ENCODE measurements around the gene CDH19.
"Not testable (repeated sequence)": the region's sequence is repeated elsewhere in the genome, so short reads cannot be mapped to it uniquely, and the experiment has no call there.

Gene CDH19

DNA sequence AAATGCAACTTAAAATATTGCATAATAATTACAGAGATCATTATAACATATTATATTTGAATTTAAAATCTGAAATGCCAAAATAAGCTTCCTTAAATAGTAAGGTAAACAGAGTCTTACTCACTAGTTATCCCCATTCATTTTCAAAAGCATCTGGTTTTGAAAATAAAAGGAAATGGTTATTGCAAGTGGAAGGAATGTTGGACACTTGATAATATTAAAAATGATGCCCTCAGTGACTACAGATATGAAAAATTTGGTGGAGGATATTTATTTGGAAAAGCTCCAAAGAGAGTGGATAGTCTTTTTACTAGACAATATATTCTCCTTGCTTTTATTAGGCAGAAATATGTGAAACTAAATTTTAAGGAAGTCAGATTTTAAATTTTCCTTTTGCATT, 39.7 kb downstream of the CDH19 start:
- DNase-seq (ENCODE audit: low read depth in 2 of 2, low spot score in 1 of 2) = no peak

DNA sequence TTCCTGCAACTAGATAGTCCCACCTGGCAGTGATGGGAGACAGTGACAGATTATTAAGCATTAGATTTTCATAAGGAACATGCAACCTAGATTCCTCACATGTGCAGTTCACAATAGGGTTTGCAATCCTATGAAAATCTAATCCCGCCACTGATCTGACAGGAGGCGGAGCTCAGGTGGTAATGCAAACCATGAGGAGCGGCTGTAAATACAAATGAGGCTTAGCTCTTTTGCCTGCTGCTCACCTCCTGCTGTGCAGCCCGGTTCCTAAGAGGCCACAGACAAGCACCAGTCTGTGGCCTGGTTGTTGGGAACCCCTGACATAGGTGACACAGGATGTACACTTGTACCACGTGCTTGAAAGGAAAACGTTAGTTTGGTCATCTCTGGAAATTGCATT, 41.6 kb downstream of the CDH19 start:
- no peak for DNase-seq (ENCODE audit: low read depth in 2 of 2, low spot score in 1 of 2)

DNA sequence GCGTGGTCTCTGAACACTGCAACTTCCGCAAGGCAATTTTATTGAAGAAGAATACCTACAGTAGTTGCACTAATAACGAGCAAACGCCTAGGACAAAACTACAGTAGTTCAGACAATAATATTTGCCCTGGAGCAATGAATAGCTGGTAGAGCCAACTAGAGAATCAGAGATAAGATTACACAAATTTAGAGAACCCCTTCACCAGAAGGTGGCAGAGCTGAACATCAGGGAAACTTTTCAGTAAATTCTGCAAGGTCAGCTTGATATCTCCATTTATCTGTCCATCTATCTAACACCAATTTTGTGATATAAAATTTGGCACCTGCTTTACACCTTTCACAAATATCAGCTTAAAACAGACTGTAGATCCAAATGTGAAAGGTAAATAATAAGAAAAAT, 43.8 kb downstream of the CDH19 start:
- DNase-seq (ENCODE audit: low read depth in 2 of 2, low spot score in 1 of 2) = no peak

DNA sequence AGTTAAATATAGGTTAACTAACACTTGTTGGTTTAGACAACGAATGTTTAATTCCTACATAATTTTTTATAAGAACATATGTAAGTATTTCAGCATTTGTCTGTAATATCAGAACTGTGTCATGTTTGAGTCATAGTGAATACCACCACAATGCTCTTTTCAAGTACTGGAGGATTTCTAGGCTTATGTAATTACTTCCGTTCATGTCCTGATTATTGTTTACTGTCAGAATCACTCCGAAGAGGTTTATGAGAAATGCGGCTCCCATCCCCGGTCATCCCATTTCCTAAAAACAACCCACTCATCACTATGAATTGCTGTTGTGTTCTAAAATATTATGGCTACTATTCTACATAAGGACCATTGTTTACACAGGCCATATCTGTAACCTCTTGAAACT, 45.1 kb downstream of the CDH19 start:
- DNase-seq (ENCODE audit: low read depth in 2 of 2, low spot score in 1 of 2) = no peak

DNA sequence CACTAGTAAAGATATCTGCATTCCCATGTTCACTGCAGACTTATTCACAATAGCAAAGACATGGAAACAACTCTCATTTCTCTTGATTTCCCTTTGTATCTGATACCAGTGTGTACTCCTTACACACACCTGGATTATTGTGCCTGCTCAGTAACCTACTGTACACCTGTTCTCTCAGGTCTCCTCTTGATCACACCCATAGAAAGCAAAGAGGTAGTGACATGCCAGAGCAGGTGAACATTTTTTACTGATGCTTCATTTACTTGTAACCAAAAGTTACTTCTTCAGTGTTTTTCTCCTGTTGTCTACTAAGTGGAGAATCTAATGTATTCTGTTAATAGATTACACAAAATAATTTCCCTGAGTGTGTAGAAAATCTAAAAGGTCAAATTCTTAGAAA, 46.8 kb downstream of the CDH19 start:
- DNase-seq (ENCODE audit: low read depth in 2 of 2, low spot score in 1 of 2) = no peak

DNA sequence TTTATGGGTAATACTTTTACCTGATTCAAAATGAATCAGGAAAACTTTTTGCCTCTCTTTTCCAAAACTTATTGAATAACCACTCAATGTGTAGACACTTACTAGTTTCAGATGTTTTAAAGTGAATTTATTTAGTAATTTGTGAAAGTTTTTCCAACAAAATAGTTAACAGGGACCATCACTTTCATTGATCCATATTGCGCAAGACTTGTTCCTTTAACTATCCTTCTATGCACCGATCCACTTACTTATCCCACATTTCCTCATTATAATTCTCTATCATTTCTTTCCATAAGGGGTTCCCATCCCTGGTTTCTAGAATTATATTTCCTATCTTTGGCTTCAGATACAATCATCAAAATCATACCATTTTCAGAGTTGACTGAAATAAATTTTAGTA, 48.3 kb downstream of the CDH19 start:
- no peak for DNase-seq (ENCODE audit: low read depth in 2 of 2, low spot score in 1 of 2)

DNA sequence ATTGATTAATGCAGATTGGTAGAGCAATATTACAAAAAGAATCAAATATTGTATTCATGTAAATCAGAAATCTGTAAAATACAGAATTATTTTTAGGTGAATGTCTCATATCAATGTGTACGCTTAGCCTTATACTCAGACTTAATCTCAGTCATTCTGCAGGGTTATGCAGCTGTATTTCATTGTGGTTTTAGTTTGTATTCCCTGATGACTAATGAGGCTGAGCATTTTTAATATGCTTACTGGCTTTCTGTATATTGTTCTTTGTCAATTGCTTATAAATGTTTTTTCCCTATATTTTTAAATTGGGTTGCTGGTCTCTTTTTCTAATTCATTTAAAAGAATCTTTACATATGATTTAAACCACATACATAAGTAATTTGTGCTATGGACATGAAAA, 50.1 kb downstream of the CDH19 start:
- no peak for DNase-seq (ENCODE audit: low read depth in 2 of 2, low spot score in 1 of 2)

DNA sequence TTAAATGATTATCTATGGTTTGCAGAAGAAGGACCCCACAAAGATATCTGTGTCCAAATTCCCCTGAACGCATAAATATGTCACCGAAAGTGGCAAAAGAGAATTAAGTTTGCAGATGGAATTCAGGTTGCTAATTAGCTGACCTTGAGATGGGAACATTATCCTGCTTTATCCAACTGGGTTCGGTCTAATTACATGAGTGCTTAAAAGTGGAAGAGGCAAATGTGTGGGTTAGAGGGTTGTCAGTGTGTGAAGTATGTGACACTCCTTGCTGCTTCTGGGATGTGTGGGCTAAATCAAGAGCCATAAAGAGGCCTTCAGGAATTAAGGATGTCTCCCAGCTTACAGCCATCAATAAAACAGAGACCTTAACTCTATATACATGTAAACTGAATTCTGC, 53.5 kb downstream of the CDH19 start:
- no peak for DNase-seq (ENCODE audit: low read depth in 2 of 2, low spot score in 1 of 2)

DNA sequence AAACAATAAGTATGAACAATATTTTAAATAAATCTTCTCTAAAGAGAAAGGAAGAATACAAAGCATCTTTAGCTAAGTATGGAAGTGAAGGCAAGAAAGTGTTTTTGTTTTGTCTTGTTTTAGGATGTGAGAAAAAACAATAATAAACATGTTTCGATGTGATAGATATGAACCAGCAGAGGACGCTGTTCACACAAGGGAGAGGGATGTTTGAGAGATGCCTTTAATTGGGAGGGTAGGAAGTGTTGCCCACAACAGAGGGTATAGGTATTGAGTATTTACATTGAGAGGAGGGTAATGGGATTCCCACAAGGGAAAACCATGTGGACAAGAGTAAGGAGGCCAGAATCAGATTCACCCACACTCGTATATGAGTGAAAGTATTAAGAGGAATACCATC, 55.1 kb downstream of the CDH19 start:
- DNase-seq (ENCODE audit: low read depth in 2 of 2, low spot score in 1 of 2) = no peak

DNA sequence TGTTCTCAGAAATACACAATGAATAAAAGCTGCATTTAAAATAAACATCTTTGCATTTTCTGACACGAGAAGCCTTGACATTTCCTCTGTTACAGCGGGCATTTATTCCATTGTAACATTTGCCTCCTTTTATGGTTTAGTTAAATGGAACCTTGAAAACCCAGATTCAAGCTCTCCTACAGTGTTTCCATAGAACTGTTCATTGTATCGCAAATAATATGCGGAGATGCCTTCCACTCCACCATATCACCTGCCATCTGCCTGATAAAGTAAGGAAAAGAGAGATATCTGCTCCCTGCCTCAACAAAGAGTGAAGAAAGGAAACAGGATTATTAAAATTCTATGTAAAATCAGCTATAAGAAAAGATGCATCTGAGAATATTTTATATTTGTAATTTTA, 69.8 kb downstream of the CDH19 start:
- no peak for DNase-seq (ENCODE audit: low read depth in 2 of 2, low spot score in 1 of 2)

DNA sequence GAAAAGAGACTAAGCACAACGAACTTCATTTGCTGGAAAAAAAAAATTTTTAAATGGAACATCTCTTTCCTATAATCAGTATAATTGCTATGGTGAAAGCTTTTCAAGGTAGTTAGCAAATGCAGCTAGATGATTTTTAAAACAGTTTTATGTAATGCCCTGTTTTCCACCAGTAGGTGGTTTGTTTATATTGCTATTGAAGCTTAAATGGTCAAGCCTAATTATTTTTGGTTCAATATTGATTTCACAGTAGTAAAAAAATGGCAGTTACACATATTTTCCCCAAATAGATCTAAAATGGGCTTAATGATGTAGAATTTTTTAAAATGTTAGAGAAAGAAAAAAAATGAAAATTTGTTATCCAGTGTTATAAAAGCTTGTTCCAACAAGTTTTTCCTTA, 70.2 kb downstream of the CDH19 start:
- no peak for DNase-seq (ENCODE audit: low read depth in 2 of 2, low spot score in 1 of 2)

DNA sequence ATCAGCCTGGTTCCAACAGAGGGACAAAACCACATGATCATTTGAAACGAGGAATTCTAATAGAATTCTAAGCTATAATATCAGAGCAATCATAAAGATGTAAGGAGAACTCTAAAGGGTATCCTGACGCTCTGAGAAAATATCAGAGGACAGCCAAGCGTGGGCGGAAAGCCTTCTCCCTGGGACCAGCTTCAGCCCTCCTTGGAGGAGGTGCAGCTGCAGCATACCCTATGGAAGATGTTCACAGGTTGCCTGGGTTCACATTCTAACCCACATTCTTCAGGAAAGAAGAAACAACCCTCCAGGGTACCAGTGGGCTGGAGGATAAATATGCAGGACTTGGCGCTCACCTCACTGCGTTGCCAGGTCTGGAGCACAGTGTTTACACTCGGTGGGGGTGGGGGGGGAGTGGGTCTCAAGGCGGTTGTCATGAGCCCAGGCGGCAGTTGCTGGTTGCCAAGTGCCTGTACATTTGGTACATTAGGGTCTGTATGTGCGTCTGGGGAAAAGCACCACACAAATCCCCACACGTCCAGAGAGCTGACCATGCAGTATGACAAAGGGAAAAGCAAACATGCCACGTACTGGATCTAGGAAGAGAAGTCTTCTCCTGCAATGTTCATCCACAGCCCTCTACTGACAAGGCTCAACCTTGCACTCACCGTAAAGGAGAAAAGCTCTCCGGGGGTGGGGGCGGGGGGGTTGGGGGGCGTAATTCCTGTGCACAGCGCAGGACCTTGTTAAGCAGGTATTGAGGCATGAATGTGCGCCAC, 80.5 kb downstream of the CDH19 start:
- DNase-seq (ENCODE audit: low read depth in 2 of 2, low spot score in 1 of 2) = no peak

DNA sequence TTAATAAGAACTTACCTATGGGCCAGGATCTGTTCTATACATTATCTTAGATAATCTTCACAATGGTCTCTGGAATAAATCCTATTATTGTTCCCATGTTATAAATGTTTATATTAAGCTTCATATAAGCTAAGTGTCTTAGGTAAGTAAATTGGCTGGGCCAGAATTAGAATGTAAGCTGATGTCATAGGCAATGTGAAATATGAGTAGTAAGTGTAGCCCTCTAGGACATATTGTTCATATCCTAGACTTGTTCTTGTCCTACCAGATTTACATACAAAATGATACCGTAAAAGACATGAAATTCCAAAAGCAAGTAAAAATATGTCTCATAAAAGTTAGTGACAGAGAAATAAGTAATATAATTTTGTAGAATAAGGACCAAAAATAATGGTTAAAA, 89.9 kb downstream of the CDH19 start:
- DNase-seq (ENCODE audit: low read depth in 2 of 2, low spot score in 1 of 2) = no peak

DNA sequence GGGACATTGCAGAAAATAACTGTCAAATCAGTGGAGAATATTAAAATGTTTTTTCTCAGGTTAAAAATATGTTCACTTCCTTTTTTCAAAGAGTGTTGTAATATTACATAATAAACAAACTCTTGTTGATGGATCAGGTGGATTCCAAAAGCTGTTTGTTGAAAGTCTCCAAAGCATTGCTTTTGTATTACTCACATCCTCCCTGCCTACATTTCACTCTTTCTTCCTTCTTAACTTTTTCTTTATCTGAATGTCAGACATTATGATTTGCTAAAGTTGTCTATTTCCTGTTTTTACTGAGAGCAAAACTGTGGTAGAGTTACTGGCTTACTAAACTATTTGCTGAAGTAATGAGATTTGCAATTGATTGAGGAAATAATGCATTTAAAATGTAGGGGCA, 92.1 kb downstream of the CDH19 start:
- DNase-seq (ENCODE audit: low read depth in 2 of 2, low spot score in 1 of 2) = no peak

DNA sequence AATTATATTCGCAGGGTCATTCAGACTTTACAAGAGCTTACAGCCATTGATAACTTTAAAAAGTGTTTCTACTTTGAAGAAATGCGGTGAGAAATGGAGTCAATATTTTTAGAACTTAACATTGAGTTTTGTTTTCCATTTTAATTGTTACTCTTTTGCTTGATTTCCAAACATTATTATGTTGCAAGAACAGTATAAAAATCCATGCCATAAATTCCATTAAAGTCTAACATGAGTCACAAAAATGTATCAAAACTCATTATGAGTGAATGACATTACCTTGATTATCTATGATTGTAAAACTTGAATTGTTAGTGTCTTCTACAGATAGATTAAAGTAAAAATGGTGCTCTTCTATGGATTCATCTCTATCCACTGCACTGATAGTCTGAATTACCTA, 92.6 kb downstream of the CDH19 start:
- no peak for DNase-seq (ENCODE audit: low read depth in 2 of 2, low spot score in 1 of 2)

DNA sequence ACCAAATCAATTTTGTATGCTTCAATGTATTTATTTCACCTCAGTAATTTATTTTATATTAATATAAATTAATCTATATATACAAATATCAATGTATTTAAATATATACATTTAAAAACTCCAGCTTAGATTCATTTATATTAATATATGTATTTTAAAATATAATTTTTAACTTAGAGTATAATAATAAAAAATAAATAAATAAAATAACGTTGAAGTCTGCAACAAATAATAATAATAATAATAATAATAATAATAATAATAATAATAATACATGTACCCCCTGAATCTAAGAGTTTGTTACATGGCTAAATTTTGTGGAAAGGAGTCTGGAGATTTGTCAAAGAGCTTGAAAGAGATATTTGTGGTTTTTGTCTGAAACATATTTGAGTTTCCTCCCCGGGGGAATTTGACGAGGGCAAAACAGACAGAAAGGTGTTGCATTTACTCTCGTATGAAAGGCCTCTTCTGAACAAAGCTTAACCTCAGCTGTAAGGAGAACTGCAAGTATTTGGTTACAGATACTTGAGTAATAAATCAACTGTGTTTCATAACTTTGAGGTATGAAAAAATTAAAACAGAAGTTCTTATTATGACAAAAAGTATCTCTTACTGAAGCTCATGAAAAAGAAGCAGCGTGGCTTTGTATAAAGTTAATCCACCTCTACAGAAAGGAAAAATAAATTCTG, 93.4 kb downstream of the CDH19 start:
- no peak for DNase-seq (ENCODE audit: low read depth in 2 of 2, low spot score in 1 of 2)

DNA sequence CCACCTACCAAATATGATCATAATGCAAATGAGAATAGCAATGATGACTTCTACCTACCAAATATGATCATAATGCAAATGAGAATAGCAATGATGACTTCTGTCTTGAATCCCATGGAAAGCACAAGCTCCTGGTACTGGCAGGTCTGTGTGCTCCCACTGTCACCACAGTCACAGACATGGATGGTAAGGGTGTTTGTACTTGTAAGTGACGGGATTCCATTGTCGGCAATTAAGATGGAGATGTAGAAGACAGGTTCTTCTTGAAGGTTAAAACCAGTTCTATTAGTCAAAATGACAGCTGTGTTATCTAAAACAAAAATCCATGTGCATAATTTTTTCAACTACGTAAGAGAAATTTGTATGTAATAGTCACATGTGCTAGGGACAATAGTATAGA, 95.0 kb downstream of the CDH19 start:
- DNase-seq (ENCODE audit: low read depth in 2 of 2, low spot score in 1 of 2) = no peak

DNA sequence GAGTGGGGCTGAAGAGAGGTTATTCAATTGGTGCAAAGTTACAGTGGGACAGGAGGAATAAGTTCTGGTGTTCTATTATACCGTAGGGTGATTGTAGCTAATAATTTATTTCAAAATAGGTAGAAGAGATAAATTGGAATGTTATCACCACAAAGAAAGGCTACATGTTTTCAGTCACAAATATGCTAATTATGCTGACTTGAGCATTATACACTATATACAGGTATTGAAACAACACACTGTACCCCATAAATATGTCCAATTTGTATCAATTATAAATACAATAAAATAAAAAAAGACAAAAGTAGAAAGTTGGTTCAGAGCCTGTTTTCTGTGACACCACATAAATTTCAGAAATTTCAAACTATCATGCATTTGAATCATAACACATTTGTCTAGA, 97.7 kb downstream of the CDH19 start:
- no peak for DNase-seq (ENCODE audit: low read depth in 2 of 2, low spot score in 1 of 2)

DNA sequence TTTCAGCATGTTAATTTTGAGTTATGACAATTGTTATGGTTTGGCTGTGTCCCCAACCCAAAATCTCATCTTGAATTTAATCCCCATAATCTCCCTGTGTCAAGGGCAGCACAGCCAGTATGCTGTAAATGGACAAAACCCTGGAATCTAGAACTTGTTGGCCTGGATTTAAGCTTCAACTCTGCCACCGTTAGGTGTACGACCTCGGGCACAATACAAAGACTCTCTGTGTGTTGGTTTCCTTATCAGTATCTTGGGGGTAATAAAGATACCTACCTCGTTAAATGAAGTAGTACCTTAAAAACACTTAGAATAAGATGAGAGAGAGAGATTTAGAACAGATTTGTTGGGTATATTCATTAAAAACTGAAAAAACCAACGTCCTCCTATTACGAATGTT, 106.5 kb downstream of the CDH19 start:
- no peak for DNase-seq (ENCODE audit: low read depth in 2 of 2, low spot score in 1 of 2)

DNA sequence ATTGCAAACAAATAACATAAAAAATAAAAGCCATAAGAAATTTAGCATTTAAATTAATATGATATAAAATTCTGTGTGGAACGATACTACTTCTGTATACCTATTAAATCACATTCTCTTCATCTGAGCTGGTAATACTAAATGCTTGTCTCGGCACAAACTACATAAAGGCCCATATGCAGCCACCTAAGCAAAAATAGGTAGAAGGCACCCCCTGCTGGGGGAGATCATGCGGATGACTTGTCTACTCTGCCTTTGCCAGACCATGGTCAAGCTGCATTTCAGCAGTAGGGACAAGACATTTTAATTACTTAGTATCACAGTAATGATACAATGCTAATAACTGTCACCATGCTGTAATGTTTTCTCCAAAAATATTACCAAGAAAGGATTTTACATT, 108.0 kb downstream of the CDH19 start:
- no peak for DNase-seq (ENCODE audit: low read depth in 2 of 2, low spot score in 1 of 2)

DNA sequence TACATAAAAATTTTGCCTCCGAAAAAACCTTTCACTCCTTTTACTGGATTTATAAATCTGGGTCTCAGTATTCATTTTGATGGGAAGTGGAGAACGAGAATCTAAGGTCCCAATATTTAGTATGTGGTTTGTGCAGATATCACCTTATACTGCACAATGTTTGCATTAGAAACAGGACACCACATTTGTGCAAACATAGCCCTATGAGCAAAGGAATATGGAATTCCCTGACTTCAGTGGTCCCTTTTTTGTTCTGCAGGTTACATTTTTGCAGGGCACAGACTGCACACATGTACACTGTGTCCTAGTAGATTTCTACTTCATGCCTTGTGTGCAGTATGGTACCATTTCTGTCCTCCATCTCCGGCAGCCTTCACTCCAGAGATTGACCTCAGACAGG, 130.0 kb downstream of the CDH19 start:
- DNase-seq (ENCODE audit: low read depth in 2 of 2, low spot score in 1 of 2) = no peak

DNA sequence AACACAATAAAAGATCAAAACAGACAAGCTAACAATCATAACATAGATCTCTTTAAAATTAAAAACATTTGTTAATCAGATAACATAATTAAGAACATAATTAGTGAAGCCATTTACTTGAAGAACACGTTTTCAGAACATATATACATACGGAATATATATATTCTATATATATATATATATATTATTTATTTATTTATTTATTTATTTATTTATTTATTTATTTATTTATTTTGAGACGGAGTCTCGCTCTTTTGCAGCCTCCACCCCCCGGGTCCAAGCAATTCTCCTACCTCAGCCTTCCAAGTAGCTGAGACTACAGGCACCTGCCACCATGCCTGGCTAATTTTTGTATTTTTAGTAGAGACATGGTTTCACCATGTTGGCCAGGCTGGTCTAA, 137.7 kb downstream of the CDH19 start:
- not testable (repeated sequence) for DNase-seq (ENCODE audit: low read depth in 2 of 2, low spot score in 1 of 2)

DNA sequence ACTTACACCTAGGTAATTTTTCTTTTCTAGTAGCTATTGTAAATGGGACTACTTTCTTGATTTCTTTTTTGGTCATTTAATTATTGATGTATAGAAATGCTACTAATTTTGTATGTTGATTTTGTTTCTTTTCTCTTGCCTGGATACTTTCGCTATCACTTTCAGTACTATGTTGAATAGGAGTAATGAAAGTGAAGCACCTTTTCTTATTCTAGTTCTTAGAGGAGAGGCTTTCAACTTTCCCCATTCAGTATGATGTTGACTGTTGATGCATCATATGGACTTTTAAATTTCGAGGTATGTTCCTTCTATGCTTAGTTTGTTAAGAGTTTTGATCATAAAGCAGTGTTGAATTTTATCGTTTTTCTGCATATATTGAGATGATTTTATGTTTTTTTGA, 142.5 kb downstream of the CDH19 start:
- DNase-seq (ENCODE audit: low read depth in 2 of 2, low spot score in 1 of 2) = no peak
